ENCODE data around the gene TRIO.

Gene TRIO

DNA sequence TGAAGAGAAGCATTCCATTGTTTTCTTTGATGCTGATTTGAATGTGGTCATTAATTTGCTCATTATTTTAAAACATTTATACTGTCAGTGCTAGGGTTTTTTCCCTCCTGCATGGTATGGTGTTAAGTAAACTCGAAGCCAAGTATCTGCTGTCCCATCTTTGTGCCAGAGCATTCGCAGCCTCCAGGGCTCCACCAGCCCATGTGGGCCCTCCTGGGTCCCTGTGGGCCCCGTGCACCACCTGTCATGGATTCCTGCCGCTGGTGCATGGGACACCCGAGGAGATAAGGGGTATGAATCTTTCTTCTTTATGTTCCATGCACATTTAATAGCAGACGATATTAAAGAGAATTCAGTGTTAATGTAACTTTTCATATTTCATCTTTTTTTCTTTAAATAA, 95.1 kb downstream of the TRIO start:
- DNase-seq (ENCODE audit: low read depth): no peak
- TF ChIP-seq, protein P1, sequence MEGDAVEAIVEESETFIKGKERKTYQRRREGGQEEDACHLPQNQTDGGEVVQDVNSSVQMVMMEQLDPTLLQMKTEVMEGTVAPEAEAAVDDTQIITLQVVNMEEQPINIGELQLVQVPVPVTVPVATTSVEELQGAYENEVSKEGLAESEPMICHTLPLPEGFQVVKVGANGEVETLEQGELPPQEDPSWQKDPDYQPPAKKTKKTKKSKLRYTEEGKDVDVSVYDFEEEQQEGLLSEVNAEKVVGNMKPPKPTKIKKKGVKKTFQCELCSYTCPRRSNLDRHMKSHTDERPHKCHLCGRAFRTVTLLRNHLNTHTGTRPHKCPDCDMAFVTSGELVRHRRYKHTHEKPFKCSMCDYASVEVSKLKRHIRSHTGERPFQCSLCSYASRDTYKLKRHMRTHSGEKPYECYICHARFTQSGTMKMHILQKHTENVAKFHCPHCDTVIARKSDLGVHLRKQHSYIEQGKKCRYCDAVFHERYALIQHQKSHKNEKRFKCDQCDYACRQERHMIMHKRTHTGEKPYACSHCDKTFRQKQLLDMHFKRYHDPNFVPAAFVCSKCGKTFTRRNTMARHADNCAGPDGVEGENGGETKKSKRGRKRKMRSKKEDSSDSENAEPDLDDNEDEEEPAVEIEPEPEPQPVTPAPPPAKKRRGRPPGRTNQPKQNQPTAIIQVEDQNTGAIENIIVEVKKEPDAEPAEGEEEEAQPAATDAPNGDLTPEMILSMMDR (IDR thresholded peaks at IDR 0.05; ENCODE audit: low read depth, low read length, missing control alignments): no peak
- in situ Hi-C loops (cut with HindIII; ENCODE audit: low sequenced_read_pairs): loop anchor here (10.0 kb wide), 1 partner anchor 63 kb away; no protein-coding TSS in a partner anchor
- H3K4me3 ChIP-seq (ENCODE audit: low read depth, low read length): no peak overlapping the region

DNA sequence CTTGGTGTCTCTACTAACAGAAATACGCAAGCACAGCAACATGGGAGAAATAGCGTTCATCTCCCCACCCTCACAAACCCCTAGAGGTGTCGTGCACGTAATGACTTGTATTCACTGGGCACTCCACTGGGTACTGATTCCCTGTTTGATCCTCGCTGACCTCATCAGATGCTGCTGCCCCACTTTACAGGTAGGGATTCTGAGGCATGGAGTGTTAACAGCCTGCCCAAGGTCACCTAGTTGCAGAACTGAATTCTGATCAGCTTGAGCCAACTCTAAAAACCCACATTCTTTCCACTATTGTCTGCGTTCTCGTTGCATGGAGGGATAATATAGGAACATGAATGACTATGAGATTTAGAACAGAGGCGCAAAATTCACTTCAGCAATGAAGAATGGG, 96.3 kb downstream of the TRIO start:
- in situ Hi-C loops (cut with HindIII; ENCODE audit: low sequenced_read_pairs): loop anchor here (10.0 kb wide), 1 partner anchor 65 kb away; no protein-coding TSS in a partner anchor
- TF ChIP-seq, protein P1 (IDR thresholded peaks at IDR 0.05; ENCODE audit: low read depth, low read length, missing control alignments): no peak
- no peak overlapping the region for H3K4me3 ChIP-seq (ENCODE audit: low read depth, low read length)
- DNase-seq (ENCODE audit: low read depth): no peak

GRCh38 chr5:14239951-14240350, 96.8 kb downstream of the TRIO start:
- DNase-seq (ENCODE audit: low read depth): no peak
- TF ChIP-seq, protein P1 (IDR thresholded peaks at IDR 0.05; ENCODE audit: low read depth, low read length, missing control alignments): no peak
- in situ Hi-C loops (cut with HindIII; ENCODE audit: low sequenced_read_pairs): loop anchor here (10.0 kb wide), 1 partner anchor 65 kb away; no protein-coding TSS in a partner anchor
- no peak overlapping the region for H3K4me3 ChIP-seq (ENCODE audit: low read depth, low read length)

GRCh38 chr5:14240359-14240758, 97.2 kb downstream of the TRIO start:
- in situ Hi-C loops (cut with HindIII; ENCODE audit: low sequenced_read_pairs): no loop called here
- no peak overlapping the region for H3K4me3 ChIP-seq (ENCODE audit: low read depth, low read length)
- no peak for DNase-seq (ENCODE audit: low read depth)
- TF ChIP-seq, protein P1 (IDR thresholded peaks at IDR 0.05; ENCODE audit: low read depth, low read length, missing control alignments): peak; percentile 3

DNA sequence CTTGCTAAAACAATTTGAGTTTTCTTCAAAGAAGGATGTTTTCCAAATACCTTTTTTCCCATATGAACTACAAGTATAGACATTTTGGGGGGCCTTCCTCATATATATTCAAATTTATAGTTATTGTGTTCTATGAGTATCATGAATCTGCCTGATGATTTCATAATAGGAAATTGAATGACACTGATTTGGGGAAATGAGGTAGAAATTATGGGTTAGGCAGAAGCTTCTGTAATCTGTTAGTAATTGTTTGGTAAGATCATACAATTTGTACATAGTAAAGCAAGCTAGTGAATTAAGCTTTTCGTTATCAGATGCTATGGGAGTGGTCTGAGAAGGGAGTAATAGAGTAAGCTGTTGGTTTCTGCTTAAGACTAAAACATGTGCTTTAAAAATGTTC, 98.0 kb downstream of the TRIO start:
- in situ Hi-C loops (cut with HindIII; ENCODE audit: low sequenced_read_pairs): no loop called here
- no peak for DNase-seq (ENCODE audit: low read depth)
- TF ChIP-seq, protein P1 (IDR thresholded peaks at IDR 0.05; ENCODE audit: low read depth, low read length, missing control alignments): no peak
- H3K4me3 ChIP-seq (ENCODE audit: low read depth, low read length): no peak overlapping the region

GRCh38 chr5:14242447-14242846, 99.3 kb downstream of the TRIO start:
- TF ChIP-seq, protein P1 (IDR thresholded peaks at IDR 0.05; ENCODE audit: low read depth, low read length, missing control alignments): no peak

More at GRCh38 chr5:14242447-14242846, 99.3 kb downstream of the TRIO start:
- DNase-seq (ENCODE audit: low read depth): no peak
- in situ Hi-C loops (cut with HindIII; ENCODE audit: low sequenced_read_pairs): no loop called here
- H3K4me3 ChIP-seq (ENCODE audit: low read depth, low read length): no peak overlapping the region

Measured in astrocyte of the cerebellum (primary cell).